MM.1S (cell line): Measurements from ENCODE around the gene ROR2.

Experiments used
- EZH2 ChIP-seq: fragments of 300-600 bp; sonication (generic); optimal IDR thresholded peaks from 2 replicates; pipeline ENCODE3; 2017; ENCODE audit warnings: low read depth, mild to moderate bottlenecking, antibody characterized with exemption, low read length, mixed read lengths
- TF ChIP-seq, protein P1 (sequence below): fragments of 300-600 bp; sonication (generic); IDR thresholded peaks from 2 replicates; pipeline ENCODE4 v1.5.1; 2016; ENCODE audit warnings: antibody characterized with exemption, low read length, mixed read lengths

DNA sequence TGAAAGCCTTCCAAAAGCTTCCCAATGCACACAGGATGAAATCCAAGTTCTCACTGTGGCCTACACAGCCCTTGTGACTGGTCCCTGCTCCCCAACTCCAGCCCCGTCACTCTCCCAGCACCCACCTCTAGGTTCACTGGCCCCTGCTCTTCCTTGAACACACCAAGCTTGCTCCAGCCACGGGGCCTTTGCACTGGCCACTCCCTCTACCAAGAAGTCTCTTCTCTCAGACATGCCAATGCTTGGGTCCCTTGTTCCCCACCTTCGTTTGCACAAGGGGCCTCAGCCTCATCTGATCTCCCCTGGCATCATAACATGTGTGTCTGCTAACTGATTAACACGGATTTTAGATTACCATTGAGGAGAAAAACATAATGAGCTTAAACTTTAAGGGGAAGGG, 56.0 kb downstream of the ROR2 start:
- TF ChIP-seq, protein P1, sequence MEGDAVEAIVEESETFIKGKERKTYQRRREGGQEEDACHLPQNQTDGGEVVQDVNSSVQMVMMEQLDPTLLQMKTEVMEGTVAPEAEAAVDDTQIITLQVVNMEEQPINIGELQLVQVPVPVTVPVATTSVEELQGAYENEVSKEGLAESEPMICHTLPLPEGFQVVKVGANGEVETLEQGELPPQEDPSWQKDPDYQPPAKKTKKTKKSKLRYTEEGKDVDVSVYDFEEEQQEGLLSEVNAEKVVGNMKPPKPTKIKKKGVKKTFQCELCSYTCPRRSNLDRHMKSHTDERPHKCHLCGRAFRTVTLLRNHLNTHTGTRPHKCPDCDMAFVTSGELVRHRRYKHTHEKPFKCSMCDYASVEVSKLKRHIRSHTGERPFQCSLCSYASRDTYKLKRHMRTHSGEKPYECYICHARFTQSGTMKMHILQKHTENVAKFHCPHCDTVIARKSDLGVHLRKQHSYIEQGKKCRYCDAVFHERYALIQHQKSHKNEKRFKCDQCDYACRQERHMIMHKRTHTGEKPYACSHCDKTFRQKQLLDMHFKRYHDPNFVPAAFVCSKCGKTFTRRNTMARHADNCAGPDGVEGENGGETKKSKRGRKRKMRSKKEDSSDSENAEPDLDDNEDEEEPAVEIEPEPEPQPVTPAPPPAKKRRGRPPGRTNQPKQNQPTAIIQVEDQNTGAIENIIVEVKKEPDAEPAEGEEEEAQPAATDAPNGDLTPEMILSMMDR: no peak
- TF ChIP-seq EZH2: no peak
